HG03097 (cell line): ENCODE data around the gene NUDT4B.
A peak's percentile ranks its signal among the peaks of the same experiment; 100 is the strongest.
"Not testable (repeated sequence)": the region's sequence is repeated elsewhere in the genome, so short reads cannot be mapped to it uniquely, and the experiment has no call there.

Experiments
- ATAC-seq: cut with Tn5 transposase; IDR thresholded peaks from one replicate; pipeline ENCODE4 v1.9.1; 2021; ENCODE audit not compliant: unreplicated experiment, low FRiP score

Gene NUDT4B

DNA sequence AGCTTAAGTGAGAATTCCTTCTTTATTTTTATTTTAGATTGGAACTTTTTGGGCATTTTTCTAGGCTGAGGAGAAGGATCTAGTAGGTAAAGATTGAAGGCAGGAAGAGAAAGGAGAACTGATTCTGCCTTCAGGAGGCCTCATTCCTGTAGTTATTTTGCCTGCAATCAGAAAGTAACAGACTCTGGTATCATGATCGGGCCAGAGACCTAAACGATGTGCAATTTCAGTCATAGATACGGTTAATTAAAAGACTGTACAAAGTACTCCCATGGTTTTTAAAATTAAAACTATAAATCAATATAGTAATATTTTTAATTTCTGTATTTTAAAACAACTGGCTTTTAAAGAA is 14.3 kb upstream of the NUDT4B start:
- peak; percentile 33 for ATAC-seq

DNA sequence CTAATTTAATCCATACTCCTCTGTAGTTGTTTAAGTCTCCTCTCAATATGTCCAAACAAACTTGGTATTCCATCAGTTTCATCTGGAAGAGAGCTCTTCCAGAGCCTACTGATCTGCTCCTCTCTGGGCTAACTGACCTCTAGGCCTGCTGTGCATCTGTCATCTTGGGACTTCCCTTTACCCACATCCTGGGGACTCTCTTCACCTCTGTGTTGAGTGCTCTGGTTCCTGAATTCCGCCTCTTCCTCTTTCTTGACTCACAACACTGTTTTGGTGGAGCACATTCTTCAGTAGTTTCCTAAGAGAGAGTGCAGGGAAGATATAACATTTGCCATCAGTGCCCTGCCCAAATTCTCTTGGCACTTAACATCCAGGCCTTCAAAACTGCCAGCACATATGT is 13.0 kb upstream of the NUDT4B start:
- peak; percentile 51 for ATAC-seq

DNA sequence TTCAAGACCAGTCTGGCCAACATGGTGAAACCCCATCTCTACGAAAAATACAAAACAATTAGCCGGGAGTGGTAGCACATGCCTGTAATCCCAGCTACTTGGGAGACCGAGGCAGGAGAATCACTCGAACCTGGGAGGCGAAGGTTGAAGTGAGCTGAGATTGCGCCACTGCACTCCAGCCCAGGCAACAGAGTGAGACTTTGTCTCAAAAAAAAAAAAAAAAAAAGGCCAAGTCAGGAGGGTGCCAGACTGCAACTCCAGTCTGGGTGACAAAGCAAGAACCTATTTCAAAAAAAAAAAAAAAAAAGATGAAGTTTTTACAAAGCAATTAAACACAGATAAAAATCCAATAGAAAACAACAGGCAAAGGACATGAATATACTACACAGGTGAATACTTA is 9.9 kb upstream of the NUDT4B start:
- not testable (repeated sequence) for ATAC-seq

DNA sequence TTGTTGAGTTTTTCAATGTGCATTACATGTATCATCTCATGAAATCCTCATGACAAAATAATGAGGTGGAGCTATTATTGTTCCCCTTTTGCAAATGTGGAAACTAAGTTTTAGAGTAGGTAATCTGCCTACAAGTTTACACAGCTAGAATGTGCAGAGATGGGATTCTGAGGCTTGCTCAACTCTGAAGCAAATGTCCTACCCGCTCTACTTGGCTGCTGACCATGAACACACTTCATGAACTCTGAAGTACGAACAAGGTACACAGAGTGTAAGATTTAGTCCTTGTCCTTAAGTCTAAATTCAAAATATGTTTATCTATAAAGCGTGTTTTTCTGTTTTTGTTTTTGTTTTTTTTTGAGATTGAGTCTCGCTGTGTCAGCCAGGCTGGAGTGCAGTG is 5.4 kb upstream of the NUDT4B start:
- ATAC-seq = not testable (repeated sequence)

DNA sequence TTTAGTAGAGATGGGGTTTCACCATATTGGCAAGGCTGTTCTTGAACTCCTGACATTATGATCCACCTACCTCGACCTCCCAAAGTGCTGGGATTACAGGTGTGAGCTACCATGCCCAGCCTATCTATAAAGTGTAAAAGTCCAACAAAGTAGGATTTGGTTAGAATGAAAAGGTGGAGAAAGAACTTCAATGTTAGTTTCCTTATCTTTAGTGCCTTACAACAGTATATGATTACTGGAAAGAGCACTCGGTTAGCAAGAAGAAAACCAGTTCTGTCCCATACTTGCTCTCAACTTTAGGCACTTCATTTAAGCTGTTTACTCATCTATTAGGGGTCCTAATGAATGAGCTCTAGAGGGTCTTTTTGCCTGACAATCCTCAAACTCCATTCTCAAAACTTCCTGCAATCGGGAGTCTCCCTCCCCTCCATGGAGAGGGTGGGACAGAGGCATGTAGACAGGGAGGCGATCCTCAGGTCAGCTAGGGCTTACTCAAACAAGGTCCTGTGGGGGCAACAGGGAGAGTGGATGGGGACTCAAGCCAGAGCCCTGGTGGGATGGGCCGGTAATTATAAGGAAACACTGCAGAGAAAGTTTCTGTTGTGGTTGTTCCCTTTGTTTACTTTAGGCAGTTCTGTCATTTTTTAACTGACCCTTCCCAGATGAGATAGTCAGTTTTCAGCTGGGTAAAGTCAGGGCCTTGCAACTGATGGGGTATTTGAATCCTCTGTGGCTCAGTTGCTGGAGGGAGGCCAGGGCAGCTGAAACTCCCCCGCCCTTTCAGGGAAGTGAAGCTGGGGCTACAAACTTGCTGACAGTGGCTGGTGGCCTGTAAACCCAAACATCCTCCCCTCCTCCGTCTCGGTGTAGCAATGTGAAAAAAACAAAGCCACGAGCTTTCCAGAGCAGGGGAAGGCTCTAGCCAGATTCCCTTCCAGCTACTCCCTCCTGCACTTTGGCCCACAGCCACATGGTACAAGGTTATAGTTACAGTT is 4.6 kb upstream of the NUDT4B start:
- not testable (repeated sequence) for ATAC-seq

DNA sequence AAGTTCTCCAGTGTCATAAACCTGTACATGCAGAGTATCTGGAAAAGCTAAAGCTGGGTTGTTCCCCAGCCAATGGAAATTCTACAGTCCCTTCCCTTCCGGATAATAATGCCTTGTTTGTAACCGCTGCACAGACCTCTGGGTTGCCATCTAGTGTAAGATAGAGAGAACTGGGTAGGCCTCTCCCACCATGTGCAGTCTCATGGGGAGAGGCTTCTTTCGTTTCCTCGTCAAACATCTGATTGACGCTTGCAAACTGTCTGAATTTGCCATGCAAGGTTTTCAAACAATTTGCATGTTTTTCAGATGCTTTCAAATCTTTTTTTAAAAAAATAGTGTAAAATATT is 734 bp downstream of the NUDT4B start:
- peak; percentile 67 for ATAC-seq

DNA sequence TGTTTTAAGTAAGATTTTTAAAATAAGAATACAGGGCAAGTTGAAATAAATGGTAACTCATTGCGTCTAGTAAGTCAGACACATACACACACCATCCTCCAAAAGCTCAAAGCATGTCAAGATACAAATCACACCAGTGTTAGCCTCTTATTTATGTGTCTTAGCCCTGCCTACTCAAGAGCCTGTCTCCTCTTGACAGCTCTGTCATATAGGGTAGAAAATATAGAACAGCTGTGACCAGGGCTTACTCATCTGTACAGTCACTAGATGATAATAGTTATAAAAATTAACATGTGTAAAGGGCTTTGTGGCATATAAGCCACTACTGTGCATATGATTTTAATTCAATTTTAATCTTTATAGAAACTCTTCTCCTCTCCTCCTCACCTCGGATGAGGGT is 7.7 kb downstream of the NUDT4B start:
- not testable (repeated sequence) for ATAC-seq

DNA sequence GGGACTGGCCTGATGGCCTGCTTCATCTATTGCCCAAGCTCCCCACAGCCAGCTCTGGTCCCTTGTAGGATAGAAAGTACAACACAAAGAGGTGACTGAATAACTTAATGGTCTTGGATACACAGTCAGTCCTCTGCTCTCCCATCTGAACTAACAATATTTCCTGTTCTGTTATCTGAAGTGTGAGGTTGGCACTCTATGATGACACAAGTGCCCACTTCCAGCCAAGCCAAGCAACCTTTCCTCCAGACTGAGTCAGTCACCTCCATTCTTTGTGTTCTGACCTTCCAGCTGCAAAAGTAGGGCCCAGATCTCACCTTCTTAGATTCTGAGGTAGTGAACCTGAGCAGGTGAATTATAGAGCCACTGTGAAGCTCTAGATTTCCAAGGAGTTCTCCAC is 8.9 kb downstream of the NUDT4B start:
- not testable (repeated sequence) for ATAC-seq

DNA sequence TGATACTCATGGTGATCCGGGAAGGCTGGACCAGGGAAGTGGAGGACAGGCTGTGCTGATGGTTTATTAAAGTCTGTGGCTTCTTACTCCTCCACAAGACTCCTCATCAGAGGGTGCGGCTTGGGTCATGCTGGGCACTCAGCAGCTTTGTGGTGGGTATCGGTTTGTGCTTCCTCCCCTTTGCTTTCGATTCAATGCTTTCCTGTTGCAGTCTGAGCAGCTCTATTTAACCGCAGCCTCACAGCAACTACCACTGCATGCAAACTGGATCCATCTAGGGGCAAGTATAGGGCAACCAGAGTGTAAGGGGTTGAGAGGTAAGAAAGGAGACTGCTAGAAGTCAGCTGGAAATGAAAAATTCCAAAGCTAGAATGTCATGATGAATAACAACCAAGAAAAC is 9.8 kb downstream of the NUDT4B start:
- peak; percentile 93 for ATAC-seq

DNA sequence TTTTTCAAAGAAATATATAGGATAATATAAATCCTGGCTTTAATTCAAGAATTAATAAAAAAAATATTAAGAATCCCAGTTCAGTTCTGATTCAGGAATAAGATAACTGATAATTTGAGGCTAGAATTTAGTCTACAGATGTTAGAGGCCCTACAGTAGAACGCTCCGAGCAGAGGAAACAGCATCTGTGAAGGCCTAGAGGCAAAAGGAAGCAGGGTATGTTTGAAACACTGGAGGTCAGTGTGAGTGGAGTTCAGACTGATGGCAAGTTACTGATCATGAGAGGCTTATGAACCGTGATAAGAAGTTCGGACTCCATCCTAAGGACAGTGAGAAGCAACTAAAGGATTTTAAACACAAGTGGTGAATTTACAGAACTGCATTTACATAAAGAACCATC is 10.4 kb downstream of the NUDT4B start:
- ATAC-seq = not testable (repeated sequence)

DNA sequence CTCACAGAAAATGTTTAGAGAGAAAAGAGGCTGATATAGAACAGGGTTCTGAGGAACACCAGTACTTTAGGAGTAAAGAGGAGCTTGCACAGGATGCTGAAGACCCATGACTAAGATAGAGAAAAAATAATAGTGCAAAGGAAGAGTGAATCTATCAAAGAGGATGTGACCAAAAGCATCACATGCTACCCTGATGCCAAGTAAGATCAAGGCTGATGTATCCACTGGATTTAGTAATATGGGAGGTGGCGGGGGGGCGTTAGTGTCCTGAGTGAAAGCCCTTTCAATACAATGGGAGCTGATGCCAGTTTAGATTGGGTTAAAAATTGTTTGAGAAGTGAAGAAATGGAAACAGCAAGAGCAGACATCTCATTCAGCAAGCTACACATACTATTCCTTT is 11.2 kb downstream of the NUDT4B start:
- ATAC-seq = not testable (repeated sequence)

DNA sequence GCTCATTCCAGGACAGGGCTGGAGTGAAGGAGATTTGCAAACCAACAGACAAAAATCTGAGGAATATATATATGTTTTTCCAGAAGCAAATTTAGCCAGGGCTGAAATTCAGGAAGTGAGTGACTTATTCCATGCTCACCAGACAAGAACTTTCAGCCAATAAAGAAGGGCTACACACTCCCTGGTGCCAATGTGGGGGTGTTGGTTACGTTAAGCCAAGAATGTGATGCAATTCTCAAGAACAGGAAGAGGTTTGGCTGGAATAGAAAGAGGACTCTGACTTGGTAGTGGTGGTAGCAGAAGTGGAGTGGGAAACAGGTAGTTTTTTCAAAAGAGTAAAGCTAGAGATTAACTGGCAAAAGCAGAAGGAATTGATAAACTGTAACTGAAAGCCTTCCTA is 11.6 kb downstream of the NUDT4B start:
- ATAC-seq = not testable (repeated sequence)

DNA sequence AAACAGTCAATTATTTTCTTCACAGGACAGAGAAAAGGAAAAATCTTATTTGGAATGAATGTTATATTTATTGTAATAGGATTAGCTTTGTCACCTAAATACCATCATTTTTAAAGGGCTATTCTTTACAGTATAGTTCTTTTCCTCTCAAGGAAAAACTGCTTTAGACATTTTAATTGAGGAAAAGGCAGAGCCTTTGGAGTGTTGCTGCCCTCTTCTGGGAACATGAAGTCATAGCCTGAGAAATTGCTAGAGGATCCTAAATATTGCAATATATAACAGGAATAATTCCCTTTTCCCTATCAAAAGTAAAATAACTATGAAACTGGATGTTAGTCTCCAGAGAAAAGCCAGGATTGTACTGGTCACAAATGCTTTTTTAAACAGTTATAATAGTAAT is 12.8 kb downstream of the NUDT4B start:
- ATAC-seq = not testable (repeated sequence)

DNA sequence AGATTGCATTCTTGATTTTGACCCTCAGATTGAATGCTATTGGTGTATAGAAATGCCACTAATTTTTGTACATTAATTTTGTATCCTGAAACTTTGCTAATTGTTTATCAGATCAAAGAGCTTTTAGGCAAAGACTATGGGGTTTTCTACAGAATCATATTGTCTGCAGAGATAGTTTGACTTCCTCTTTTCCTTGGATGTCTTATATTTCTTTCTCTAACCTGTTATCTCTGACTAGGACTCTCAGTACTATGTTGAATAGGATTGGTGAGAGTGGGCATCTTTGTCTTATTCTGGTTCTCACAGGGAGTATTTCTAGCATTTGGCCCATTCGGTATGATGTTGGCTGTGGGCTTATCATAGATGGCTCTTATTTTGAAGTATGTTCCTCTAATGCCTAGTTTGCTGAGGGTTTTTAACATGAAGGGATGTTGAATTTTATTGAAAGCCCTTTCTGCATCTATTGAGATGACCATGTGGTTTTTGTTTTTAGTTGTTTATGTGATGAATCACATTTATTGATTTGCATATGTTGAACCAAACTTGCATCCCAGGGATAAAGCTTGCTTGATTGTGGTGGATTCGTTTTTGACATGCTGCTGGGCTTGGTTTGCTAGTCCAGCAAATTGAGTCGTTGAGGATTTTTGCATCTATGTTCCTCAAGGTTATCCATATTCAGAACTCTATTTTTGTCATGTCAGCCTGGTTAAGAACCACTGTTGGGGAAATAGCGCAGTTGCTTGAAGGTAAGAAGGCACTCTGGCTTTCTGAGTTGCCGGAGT is 16.9 kb downstream of the NUDT4B start:
- ATAC-seq = not testable (repeated sequence)

DNA sequence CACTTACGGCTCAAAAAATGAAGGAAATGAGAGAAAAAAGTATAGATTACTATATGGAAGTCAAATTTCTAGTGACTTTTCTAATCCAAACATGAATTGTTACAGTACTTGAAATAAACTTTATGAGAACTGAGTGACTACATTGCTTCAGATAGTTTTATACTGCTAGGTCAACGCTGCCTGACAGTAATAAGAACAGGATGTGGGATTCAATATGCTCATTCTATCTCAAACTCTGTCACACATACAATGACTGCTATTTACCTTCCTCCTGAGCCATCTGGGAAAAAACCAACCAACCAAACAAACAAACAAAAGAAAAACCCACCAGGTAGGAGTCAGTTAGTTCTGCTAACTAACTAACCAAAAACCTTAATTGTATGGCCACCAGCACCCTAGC is 20.0 kb downstream of the NUDT4B start:
- ATAC-seq = not testable (repeated sequence)

DNA sequence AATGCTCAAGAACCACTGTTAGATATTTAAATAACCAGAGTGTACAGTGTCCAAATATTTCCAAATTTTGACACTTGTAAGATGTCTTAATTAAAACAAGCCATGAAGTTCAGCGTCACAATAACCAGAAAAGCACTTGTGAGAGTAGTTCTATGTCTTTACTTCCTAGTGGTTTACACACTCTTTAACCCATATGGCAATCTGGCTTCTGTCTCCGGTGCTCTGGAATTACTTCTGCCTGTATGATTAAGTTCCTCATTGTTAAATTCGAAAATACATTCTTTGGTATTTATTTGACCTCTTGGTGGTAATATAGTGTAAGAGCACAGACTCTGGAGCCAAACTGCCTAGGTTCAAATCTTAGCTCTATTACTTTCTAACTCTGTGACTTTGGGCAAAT is 20.9 kb downstream of the NUDT4B start:
- ATAC-seq = not testable (repeated sequence)

DNA sequence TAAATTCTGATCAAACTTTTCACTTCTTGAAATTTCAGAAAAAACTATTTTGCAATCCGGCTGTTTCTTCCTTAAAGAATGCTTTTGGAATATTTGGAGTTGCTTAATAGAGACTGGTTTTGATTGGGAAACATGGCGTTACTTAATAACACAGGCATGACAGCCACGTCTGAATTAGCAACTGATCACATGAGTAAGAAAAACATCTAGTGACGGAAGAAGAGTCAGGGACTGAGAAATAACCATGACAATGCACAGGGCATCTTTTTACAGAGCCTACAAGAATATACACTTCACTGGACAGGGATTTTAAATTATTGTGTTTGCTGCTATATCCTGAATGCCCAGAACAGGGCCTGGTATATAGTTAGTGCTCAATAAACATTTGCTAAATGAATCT is 25.1 kb downstream of the NUDT4B start:
- not testable (repeated sequence) for ATAC-seq

DNA sequence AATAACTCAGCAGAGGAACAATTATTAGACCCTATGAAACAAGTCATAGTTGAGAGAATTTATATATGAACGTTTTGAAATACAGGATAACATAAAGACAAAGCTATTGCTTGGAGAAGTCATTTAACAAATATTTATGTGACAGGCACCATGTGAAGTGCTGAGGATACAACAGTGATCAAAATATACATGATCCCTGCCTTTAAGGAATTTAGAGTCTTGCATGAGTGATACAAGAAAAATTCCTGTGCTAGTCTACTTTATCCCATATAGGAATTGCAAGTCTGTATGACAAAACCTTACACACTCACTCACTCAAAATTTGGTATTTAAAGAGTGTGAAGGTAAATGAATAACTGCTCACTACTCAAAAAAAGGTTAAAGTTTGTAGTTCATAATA is 25.5 kb downstream of the NUDT4B start:
- ATAC-seq = not testable (repeated sequence)

DNA sequence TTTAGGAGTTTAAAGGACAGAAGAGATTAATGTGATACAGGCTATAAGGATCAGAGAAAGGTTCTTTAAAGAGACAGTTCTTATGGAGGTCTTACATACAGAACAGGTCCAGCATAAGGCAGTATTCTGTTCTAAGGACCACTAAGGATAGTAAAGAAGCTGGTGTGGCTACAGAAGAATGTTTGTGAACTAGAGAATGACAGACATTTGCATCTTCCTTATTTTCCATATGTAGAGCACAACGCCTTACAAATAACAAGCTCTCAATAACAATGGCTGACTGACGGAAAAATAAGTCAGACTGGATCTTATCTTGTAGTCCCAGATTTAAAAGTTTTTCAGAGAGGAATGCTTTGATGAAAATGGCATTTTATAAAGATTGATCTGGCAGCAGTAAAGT is 26.7 kb downstream of the NUDT4B start:
- ATAC-seq = not testable (repeated sequence)

DNA sequence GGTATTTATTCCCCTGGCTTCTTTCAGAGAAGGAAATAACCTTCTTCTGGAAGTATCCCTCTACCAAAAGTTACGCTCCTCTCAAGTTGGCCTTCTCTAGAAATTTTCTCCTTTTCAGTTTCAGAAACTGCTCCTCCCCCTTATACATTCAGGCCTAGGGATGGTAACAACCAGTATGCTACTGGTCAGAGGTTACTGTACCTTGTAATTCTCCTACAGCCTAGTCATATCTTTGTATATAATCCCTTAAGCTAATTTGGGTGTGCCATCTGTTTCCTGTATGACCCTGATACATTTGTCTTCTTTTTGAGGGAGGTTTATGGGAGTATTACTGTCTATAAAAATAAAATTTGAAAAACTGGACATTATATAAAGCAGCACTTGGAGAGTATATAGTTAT is 29.1 kb downstream of the NUDT4B start:
- ATAC-seq = not testable (repeated sequence)

DNA sequence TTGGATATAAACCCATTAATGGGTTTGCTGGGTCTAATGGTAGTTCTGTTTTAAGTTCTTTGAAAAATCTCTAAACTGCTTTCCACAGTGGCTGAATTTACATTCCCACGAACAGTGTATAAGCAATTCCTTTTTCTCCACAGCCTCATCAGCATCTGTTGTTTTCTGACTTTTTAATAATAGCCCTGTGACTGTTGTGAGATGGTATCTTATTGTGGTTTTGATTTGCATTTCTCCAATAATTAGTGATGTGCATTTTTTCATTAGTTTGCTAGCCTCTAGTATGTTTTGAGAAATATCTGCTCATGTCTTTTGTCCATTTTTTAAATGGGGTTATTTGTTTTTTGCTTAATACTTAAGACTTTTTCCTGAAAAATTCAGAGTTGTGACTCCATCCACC is 31.8 kb downstream of the NUDT4B start:
- ATAC-seq = not testable (repeated sequence)
